K562 (cell line): Measurements from ENCODE around the gene PPIA. TPM values are rescaled to one million over a fixed set of nuclear protein-coding genes. Genes with fewer than 3 reads are reported as not detected.

Experiments used
- ATAC-seq: fragments of 200-7000 bp; cut with Tn5 transposase; 3 replicates; pipeline ENCODE4 v1.9.1; 2020; ENCODE audit warnings: moderate library complexity
- BruUV-seq: library from RNA; stranded (reverse); fragments of 400-500 nt; replicated peaks from 2 replicates; lab custom pipeline; 2021; lab: Mats Ljungman, UMichigan
- CTCF ChIA-PET: fragments of 300-600 bp; formaldehyde crosslinking; extraction: SDS; loops from one replicate; lab custom pipeline; 2021; ENCODE audit warnings: low intra/inter-chr PET ratio; lab: Yijun Ruan, JAX
- POLR2A ChIA-PET: fragments of 300-600, 350-650 bp; sonication (Branson Sonifier 250); formaldehyde crosslinking; extraction: SDS; loops from one replicate; lab custom pipeline; 2021; ENCODE audit warnings: antibody characterized with exemption, inconsistent platforms; lab: Yijun Ruan, JAX
- DNase-seq, 4 experiments: peaks; one replicate each; pipeline versions ENCODE4 v3.0.0 to v3.0.0-alpha.2; 2011 to 2018; ENCODE audit warnings: low spot score in 3 of 4, mixed read lengths in 3 of 4; ENCODE audit errors: extremely low read depth in 1 of 4
- FAIRE-seq: peaks from 2 replicates; lab custom pipeline; 2011; peaks lifted over from hg19 to GRCh38; lab: Jason Lieb, UNC
- H2AFZ ChIP-seq: 2 replicates; pipeline ENCODE4 v1.6.0; 2011; ENCODE audit warnings: low read depth, low read length, control low read depth, inconsistent platforms
- H3K27ac ChIP-seq: fragments of 200-600 bp; 3 replicates; pipeline ENCODE4 v1.8.0; 2011; ENCODE audit warnings: low read depth, mild to moderate bottlenecking, control low read depth, inconsistent platforms, low read length, moderate library complexity, mixed read lengths; ENCODE audit errors: extremely low read depth
- H3K27me3 ChIP-seq, 2 experiments: fragments of 300-600 bp in 1 of 2; 2 replicates in 1 of 2; 3 replicates in 1 of 2; pipeline versions ENCODE4 v1.6.0 to v1.8.0; 2011; ENCODE audit warnings: inconsistent platforms in 2 of 2, low read length in 2 of 2, mild to moderate bottlenecking in 1 of 2, mixed read lengths in 1 of 2, moderate library complexity in 1 of 2; ENCODE audit not compliant: control insufficient read depth in 2 of 2, insufficient read depth in 2 of 2
- H3K36me3 ChIP-seq: fragments of 300-600 bp; 3 replicates; pipeline ENCODE4 v1.8.0; 2011; ENCODE audit warnings: mild to moderate bottlenecking, low read length, inconsistent platforms; ENCODE audit not compliant: control insufficient read depth, insufficient read depth
- H3K4me1 ChIP-seq, 2 experiments: fragments of 200-600 bp in 1 of 2; replicated peaks in 1 of 2; 2 replicates in 1 of 2; 3 replicates in 1 of 2; pipeline versions ENCODE4 v1.5.1 to v1.8.0; 2011; ENCODE audit warnings: inconsistent platforms in 2 of 2, low read length in 2 of 2, mild to moderate bottlenecking in 1 of 2, mixed read lengths in 1 of 2, moderate library complexity in 1 of 2; ENCODE audit not compliant: control insufficient read depth in 2 of 2, insufficient read depth in 2 of 2
- H3K4me2 ChIP-seq: 2 replicates; pipeline ENCODE4 v1.6.1; 2011; ENCODE audit warnings: low read length, control low read depth, inconsistent platforms, mixed read lengths; ENCODE audit not compliant: insufficient read depth
- H3K4me3 ChIP-seq: fragments of 200-600 bp; sonication (generic), shearing (Covaris generic); 2 replicates; pipeline ENCODE4 v1.5.1; 2016; ENCODE audit warnings: control low read depth, inconsistent platforms
- H3K79me2 ChIP-seq: fragments of 200-600 bp; 3 replicates; pipeline ENCODE4 v1.8.0; 2011; ENCODE audit warnings: low read length, inconsistent platforms; ENCODE audit not compliant: control insufficient read depth, insufficient read depth
- H3K9ac ChIP-seq, 2 experiments: 2 replicates each; pipeline versions ENCODE4 v1.6.0 to v1.6.1; 2011; ENCODE audit warnings: low read depth in 2 of 2, low read length in 2 of 2, control low read depth in 1 of 2, inconsistent platforms in 1 of 2, mild to moderate bottlenecking in 1 of 2, mixed read lengths in 1 of 2; ENCODE audit not compliant: insufficient read depth in 1 of 2
- H3K9me1 ChIP-seq: one replicate; pipeline ENCODE4 v1.6.0; 2011; ENCODE audit warnings: inconsistent platforms, mild to moderate bottlenecking, low read length, moderate library complexity; ENCODE audit not compliant: control insufficient read depth, insufficient read depth
- H3K9me3 ChIP-seq: replicated peaks from 2 replicates; pipeline ENCODE4 v1.5.1; 2011; ENCODE audit warnings: low read depth, low read length, inconsistent platforms; ENCODE audit not compliant: control insufficient read depth, insufficient read depth
- H4K20me1 ChIP-seq: replicated peaks from 2 replicates; pipeline ENCODE4 v1.6.1; 2011; ENCODE audit warnings: low read length, inconsistent platforms, mixed read lengths; ENCODE audit not compliant: control insufficient read depth, insufficient read depth
- ATF1 ChIP-seq, 2 experiments: fragments of 450-650 bp in 1 of 2; IDR thresholded peaks; 2 replicates each; pipeline ENCODE4 v1.6.1; 2016; ENCODE audit warnings: missing compliant biosample characterization in 1 of 2, missing genetic modification characterization in 1 of 2
- NR2C1 ChIP-seq, 2 experiments: fragments of 450-650 bp; IDR thresholded peaks; 2 replicates each; pipeline ENCODE4 v1.6.1; 2017; ENCODE audit warnings: mild to moderate bottlenecking in 2 of 2, antibody characterized with exemption in 1 of 2, inconsistent platforms in 1 of 2, missing compliant biosample characterization in 1 of 2, missing genetic modification characterization in 1 of 2
- RBM39 ChIP-seq: fragments of 200-400 bp; formaldehyde crosslinking; optimal IDR thresholded peaks from 2 replicates; pipeline ENCODE3; 2018; ENCODE audit warnings: low read depth, low read length
- SIN3B ChIP-seq: fragments of 450-650 bp; IDR thresholded peaks from 2 replicates; pipeline ENCODE4 v1.6.1; 2017; ENCODE audit warnings: low read depth, mild to moderate bottlenecking, moderate library complexity
- TAL1 ChIP-seq: fragments of 450-650 bp; IDR thresholded peaks from 2 replicates; pipeline ENCODE4 v1.6.1; 2016; ENCODE audit warnings: mild to moderate bottlenecking
- THAP7 ChIP-seq: fragments of 250-450 bp; sonication (Bioruptor Pico); IDR thresholded peaks from 2 replicates; pipeline ENCODE4 v1.5.0; 2021
- ZC3H11A ChIP-seq: IDR thresholded peaks from 2 replicates; pipeline ENCODE4 v1.6.1; 2012; ENCODE audit warnings: low read depth, low read length, improper control_type of control experiment
- ZNF507 ChIP-seq: conservative IDR thresholded peaks from 2 replicates; pipeline ENCODE4 v1.6.1; 2017; ENCODE audit warnings: missing genetic modification characterization, missing compliant biosample characterization
- ZNF511 ChIP-seq: sonication (generic); formaldehyde crosslinking; IDR thresholded peaks from 2 replicates; pipeline ENCODE4 v1.8.0; 2022; ENCODE audit warnings: mild to moderate bottlenecking, missing genetic modification reagents
- WGBS: fragments of 100-300 bp; shearing (Covaris generic); methylation state at CpG from one replicate; pipeline ENCODE4 v1.1.6; 2016; ENCODE audit warnings: low coverage, mixed read lengths; ENCODE audit not compliant: insufficient coverage; ENCODE audit errors: missing lambda C conversion rate; 5-methylcytosine and 5-hydroxymethylcytosine counted together
- in situ Hi-C: fragments of 300-500 bp; cut with MboI; formaldehyde crosslinking; loops from 4 replicates; pipeline ENCODE4 v1.15.0; 2018; ENCODE audit warnings: inconsistent platforms, mixed read lengths
- intact Hi-C: fragments of 100-400 bp; cut with micrococcal nuclease; formaldehyde crosslinking; loops from 2 replicates; pipeline ENCODE4 v1.14.2; 2022
- polyA plus RNA-seq, 8 experiments: library from polyadenylated mRNA; depleted of rRNA in 4 of 8; stranded (reverse) in 5 of 8; unstranded in 3 of 8; fragments of >200 nt; fragmentation: Nextera tagmentation in 2 of 8; fragmentation: Illumina TruSeq in 1 of 8; extraction: Ambion mirVana in 2 of 8; extraction: Trizol in 1 of 8; gene quantifications; 2 replicates each; pipeline versions ENCODE4 v1.2.1 to v1.2.3, GENCODE V29; 2011 to 2014; ENCODE audit warnings: inconsistent platforms in 1 of 8, missing spikeins in 1 of 8
- total RNA-seq, 7 experiments: library from RNA; depleted of rRNA in 6 of 7; stranded (reverse); fragments of >200 nt in 6 of 7; fragmentation: Illumina TruSeq in 2 of 7; extraction: Trizol in 2 of 7; gene quantifications; 2 replicates each; pipeline versions ENCODE4 v1.2.1 to v1.2.3, GENCODE V29; 2011 to 2021; ENCODE audit warnings: low replicate concordance in 1 of 7
- TF ChIP-seq, protein P1 (sequence below): fragments of 450-650 bp; IDR thresholded peaks from 2 replicates; pipeline ENCODE4 v1.6.1; 2017; ENCODE audit warnings: antibody characterized with exemption, mild to moderate bottlenecking

Gene PPIA
- total and polyA plus RNA-seq, 9 of the 15 experiments (the other 6 are each of a cell fraction or from before 2014, with no cell fraction given) = 2,583 to 7,504 (median 3,973) TPM

GRCh38 chr7:44789990-44790389 lies 6.5 kb upstream of the PPIA start:
- Histone ChIP-seq H3K4me1 (peaks cover 8 to 11% of the 10 kb centered on the region in 2 experiments; a peak in 4 of 5 replicates), H2AFZ (no peak overlapping the region), H3K9me1 (no peaks in the 10 kb centered on the region), H3K27me3 (no peaks in the 10 kb centered on the region), H3K4me2 (no peak overlapping the region), H3K9ac (no peak overlapping the region; a peak in 1 of 4 replicates), H3K4me3 (no peak overlapping the region), H4K20me1 (no peaks in the 10 kb centered on the region), H3K27ac (no peak overlapping the region), H3K79me2 (no peaks in the 10 kb centered on the region), H3K9me3 (no peaks in the 10 kb centered on the region), H3K36me3 (no peaks in the 10 kb centered on the region)
- TF ChIP-seq RBM39 = no peak
- TF ChIP-seq ZC3H11A = no peak
- TF ChIP-seq THAP7 (CRISPR knock-in tag) = no peak
- TF ChIP-seq ZNF511 (CRISPR knock-in tag) = no peak
- no peak for TF ChIP-seq ATF1 (CRISPR knock-in tag; IDR thresholded peaks at IDR 0.05)
- TF ChIP-seq ATF1 (tag; IDR thresholded peaks at IDR 0.05) = no peak
- TF ChIP-seq SIN3B = no peak
- no peak for TF ChIP-seq TAL1
- no peak for TF ChIP-seq ZNF507 (tag)
- TF ChIP-seq, protein P1, sequence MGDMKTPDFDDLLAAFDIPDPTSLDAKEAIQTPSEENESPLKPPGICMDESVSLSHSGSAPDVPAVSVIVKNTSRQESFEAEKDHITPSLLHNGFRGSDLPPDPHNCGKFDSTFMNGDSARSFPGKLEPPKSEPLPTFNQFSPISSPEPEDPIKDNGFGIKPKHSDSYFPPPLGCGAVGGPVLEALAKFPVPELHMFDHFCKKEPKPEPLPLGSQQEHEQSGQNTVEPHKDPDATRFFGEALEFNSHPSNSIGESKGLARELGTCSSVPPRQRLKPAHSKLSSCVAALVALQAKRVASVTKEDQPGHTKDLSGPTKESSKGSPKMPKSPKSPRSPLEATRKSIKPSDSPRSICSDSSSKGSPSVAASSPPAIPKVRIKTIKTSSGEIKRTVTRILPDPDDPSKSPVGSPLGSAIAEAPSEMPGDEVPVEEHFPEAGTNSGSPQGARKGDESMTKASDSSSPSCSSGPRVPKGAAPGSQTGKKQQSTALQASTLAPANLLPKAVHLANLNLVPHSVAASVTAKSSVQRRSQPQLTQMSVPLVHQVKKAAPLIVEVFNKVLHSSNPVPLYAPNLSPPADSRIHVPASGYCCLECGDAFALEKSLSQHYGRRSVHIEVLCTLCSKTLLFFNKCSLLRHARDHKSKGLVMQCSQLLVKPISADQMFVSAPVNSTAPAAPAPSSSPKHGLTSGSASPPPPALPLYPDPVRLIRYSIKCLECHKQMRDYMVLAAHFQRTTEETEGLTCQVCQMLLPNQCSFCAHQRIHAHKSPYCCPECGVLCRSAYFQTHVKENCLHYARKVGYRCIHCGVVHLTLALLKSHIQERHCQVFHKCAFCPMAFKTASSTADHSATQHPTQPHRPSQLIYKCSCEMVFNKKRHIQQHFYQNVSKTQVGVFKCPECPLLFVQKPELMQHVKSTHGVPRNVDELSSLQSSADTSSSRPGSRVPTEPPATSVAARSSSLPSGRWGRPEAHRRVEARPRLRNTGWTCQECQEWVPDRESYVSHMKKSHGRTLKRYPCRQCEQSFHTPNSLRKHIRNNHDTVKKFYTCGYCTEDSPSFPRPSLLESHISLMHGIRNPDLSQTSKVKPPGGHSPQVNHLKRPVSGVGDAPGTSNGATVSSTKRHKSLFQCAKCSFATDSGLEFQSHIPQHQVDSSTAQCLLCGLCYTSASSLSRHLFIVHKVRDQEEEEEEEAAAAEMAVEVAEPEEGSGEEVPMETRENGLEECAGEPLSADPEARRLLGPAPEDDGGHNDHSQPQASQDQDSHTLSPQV = no peak
- TF ChIP-seq NR2C1 (IDR thresholded peaks at IDR 0.05) = no peak
- no peak for TF ChIP-seq NR2C1 (tag; IDR thresholded peaks at IDR 0.05)
- FAIRE-seq (no peak), ATAC-seq (no peak), DNase-seq (no peak)
- POLR2A ChIA-PET = interaction anchor here (0.7 kb wide), 1 partner anchor 13 kb away, joined by 3 read pairs; no protein-coding TSS in a partner anchor
- BruUV-seq = no TSS peak
- intact Hi-C loops (no loop called here), in situ Hi-C loops (no loop called here)
- WGBS = 30% methylated on average over 5 of the region's 5 CpGs
- CTCF ChIA-PET = interaction anchor here (0.6 kb wide), 1 partner anchor 62 kb away, joined by 3 read pairs; no protein-coding TSS in a partner anchor
